Measurements from ENCODE around the gene DLX3.
A peak's percentile ranks its signal among the peaks of the same experiment; 100 is the strongest.

Gene DLX3

DNA sequence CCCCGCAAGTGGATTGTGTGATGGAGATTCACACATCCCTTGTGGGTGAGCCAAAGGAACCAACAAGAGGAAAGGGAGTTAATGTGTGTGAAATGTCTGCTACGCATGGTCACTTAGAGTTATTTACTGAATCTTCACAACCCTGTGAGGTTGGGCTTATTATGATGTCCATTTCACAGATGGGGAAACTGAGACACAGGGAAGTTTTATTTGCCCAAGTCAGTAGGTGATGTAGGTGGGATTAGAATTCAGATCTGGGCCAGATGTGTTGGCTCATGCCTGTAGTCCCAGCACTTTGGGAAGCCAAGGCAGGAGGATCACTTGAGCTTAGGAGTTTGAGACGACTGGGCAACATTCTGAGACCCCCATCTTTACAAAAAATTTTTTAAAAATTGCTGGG is 37.7 kb downstream of the DLX3 start:
- no peak for DNase-seq (ENCODE audit: low spot score)

DNA sequence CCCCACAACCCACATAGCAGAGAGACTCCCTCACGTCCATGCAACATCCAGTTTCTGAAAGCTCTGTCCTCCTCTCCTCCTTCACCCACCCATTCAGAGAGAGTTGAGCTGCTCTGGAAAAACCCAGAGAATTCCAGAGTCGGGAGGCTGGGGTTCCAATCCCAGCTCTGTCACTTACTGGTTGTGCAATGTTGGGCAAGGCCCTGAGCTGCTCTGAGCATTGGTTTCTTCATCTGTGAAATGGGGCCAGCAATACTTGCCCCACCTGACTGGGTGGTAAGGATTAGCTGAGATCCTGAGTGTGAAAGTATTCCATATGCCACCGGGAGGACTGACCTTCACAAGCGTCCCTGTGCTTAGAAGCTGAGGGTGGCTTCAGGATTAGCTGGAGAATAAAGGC is 38.2 kb downstream of the DLX3 start:
- DNase-seq (ENCODE audit: low spot score), result no peak

DNA sequence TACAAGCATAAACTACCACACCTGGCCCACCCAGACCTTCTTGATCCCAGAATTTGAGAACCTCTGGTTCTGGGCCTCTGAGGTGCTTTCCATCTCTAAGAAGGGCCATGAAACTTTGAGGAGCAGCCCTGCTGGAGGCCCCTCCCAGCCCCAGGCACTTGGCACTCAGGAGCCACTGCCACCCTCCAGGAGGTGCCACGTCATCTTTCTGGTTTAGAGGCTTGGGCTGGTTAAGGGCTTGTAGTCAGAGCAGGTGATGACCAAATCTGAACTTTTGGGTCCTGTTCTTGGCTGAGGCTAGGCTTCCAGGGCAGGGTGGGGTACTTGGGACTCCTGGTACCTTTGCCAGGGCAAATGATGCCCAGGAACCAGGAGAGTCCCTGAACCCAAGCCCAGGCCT is 39.9 kb downstream of the DLX3 start:
- DNase-seq (ENCODE audit: low spot score), result no peak

DNA sequence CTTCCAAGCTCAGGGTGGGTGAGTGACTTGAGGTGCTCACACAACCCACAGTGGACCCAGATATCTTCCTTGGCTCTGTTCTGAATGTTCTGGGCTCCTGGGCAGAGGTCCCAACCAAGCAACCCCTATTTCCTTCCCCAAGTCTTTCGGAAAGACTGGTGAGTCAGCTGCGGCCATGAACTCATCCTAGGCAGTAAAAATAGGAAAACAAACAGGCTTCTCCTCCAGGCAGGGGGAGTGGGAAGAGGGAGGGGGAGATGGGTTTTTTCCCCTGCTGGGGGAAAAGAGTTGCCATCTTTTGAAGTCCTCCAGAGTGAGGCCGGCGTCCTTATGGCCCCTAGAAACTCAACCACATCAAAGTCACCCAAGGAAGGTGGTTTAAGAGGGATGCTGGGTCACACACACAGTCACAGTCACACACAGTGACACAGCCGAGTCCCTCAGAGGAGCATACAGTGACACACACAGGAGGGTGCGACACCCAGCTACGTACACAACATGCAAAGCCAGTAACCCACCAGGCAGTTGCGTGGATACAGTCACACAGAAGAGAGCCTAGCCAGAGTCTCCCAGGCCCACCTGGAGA is 42.0 kb downstream of the DLX3 start:
- DNase-seq (ENCODE audit: low spot score), result no peak

DNA sequence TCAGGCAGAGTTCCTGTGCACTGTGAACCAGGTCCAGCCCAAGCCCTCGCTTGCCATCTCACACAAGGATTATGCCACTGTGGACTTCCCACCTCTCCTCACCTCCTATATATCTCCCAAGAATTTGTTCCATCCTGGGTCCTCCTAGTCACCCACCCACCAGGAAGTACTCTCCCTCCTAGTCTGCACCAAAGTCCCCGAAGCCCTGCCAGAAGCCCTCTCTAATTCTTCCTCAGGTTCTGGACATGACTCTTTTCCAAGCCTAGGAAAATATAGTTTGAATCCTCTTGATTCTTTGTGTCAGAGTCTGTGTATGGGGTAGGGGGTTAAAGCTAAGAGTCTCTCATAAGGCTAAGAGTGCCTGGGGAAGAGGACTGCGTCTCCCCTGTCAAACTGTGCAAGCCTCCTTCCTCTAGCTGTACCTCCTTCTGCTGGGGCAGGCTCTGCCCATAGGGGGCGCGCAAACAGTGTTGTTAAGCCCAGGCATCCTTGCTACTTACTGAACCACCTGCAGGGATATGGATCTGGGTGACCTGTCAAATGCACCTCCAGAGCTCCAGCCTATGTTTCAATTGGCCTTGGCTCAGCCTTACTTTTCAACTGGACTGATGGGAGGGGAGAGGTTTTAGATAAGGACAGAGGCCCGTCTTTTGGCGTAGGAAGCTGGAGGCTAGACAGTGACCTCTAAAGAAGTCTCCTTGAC is 42.7 kb downstream of the DLX3 start:
- peak; percentile 77 for DNase-seq (ENCODE audit: low spot score)

DNA sequence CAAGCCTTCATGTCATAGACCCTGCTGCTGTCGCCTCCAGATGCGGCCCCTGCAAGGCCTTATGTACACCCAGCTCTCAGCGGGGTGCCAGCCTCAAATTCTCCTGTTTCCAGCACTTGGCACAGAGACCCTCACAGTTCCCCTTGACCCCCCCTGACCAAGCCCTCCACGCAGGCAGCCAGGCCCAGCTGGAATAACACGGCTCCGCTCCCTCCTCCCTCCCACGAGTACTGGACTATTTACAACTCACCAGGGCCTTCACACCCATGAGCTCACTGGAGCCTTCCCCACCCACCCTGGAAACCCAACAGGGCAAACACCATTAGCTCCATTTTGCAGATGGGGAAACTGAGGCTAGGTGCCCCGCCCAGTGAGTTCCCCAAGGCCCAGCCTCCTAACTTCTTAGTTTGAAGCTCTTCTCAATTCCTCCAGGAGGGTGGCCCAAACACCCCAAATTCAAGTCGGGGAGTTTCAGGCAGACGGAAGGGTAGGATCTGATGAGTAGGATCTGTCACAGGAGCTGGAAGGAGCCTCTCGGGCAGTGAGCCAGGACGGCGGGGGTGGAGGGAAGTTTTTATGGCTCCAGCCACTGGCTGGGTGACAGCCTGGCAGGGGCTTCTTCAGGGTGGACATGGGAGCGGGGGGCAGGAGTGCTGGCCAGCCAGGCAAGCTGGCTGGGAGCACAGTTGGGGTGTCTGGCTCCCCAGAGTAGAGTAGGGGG is 43.5 kb downstream of the DLX3 start:
- no peak for DNase-seq (ENCODE audit: low spot score)

DNA sequence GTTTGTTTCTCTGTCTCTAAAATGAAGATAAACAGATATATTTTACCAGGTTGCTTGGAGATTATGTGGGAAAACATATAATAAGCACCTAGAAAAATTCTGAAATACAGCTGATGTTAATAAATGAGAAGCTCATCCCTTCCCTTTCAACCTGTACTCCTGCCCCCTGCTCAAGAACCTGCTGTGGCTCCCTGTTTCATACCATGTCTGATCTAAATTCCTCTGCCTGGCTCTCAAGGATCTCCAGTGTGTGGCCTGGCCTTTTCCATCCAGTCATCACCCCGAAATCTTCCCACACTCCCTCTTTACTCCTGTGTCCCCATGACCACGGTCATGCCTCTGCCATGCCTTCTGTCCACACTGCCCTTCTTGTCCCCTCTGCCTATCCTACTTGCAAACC is 45.4 kb downstream of the DLX3 start:
- no peak for DNase-seq (ENCODE audit: low spot score)

DNA sequence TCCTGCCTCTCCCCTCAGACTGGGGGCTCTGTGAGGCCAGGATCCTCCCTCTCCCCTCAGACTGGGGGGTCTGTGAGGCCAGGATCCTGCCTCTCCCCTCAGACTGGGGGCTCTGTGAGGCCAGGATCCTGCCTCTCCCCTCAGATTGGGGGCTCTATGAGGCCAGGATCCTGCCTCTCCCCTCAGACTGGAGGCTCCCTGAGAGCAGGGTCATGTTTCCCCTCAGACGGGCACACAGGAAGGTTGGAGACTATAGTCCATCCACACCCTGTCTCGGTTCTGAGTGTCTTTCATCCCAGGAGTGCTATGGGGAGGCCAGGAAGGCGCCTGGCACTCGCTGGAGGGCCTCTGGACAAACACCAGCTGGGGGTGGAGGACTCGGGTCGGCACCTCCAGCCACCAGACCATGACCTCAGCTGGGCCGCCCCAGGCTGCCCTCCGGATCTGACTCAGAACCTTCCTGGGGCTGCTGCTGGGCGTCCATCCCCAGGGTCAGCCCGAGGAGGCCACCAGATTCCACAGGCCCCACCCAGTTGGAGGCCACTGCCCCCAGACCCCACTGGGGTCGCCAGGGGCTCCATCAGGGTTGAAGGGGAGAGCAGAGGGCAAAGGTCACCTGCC is 48.0 kb downstream of the DLX3 start:
- DNase-seq (ENCODE audit: low spot score), result no peak

DNA sequence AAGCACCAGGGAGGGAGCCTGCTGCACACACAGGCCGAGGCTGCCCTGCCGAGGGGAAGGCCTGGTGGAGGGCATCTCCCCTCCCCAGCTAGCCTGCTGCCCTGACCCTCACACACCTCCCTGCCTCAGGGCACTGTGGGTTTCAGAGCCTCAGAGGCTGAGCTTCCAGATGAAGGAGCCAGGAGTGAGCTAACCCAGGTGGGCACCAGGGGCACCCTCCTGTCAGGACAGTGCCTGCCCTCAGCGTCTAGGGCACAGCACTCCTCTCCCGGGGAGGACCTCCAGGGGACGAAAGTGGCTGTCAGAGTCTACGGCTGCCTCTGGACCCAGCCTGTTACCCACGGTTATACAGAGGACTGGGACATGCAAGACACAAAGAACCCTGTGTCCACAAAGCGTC is 48.8 kb downstream of the DLX3 start:
- DNase-seq (ENCODE audit: low spot score), result no peak

DNA sequence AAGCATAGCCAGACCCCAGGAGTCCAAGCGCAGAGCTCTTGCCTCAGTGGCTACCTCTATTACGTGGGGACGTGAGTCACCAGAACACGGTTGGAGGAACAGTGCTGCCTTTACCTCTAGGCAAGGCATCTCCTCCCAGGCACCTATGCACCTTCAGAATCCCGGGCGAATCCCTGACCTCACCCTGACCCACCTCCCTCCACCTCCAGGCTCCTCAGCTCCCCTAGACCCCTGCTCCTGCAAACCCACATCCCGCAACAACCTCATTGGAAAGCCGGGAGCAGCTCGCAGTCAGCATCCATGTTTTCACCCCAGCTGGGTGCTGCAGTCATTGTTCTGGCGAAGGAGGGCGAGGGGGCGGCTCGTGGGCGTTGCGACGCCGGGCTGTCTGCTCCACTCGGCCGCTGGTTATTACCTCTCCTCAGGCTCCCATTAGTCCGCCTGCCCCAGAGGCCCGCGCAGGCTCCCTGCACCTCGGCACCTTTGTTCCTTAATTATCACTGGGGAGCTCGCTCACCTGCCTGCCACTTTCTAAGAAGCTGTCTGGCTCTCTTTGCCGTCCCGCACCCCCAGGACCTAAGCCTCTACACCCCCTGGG is 50.7 kb downstream of the DLX3 start:
- peak; percentile 47 for DNase-seq (ENCODE audit: low spot score)

DNA sequence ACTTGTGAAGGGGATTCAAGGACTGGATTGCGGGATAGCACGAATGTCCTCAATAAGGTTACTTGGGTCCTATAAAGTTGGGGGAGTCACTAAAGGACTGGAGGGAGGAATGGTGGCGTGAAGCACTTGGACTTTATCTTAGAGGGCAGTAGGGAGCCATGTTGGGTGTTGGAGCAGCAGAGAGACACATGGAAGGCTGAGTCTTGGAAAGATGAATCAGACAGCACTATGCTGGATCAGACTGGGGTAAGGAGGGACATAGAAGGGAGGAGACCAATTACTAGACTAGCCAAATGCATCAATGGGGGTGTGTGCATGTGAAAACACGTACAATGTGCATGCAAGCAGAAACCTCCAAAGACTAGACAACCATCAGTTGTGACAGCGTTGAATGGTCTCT is 52.1 kb downstream of the DLX3 start:
- DNase-seq (ENCODE audit: low spot score), result no peak

DNA sequence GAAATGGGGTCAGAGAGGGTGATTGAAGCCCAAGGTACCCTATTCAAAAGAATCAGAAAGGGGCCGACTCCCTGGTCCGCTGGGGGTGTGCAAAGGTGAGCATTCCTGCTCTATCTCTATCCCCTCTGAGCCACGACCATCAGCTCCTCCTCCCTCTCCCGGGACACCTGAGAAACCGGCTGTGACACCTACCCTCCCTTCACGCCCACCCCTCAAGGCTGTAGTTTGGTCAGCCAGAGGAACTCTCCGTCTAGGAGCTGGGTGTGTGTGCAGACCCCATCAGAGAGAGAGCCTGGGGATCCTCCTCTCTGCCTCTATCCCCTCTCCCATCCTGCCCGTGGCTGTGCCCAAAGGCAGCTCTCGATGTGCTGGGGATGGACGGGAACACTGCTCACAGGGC is 53.6 kb downstream of the DLX3 start:
- no peak for DNase-seq (ENCODE audit: low spot score)

Small RNA genes lying within 50 kb of the gene (small RNA-seq; reads per million reads assigned to genes)
- 0 reads per million in 2 experiments for gene RNU6-1313P
